Lower lobe of right lung (tissue), 2 donors: ENCODE measurements around the gene TESMIN. TPM values are rescaled to one million over a fixed set of nuclear protein-coding genes. Genes with fewer than 3 reads are reported as not detected.

Experiments used
- ATAC-seq, 2 donors: fragments of 200-7000 bp; cut with Tn5 transposase; one replicate each; pipeline ENCODE4 v1.9.1; 2020 to 2022; ENCODE audit warnings: mild to moderate bottlenecking in 2 of 2, moderate library complexity in 2 of 2
- DNase-seq: peaks from one replicate; pipeline ENCODE4 v3.0.0-alpha.2; 2020
- H3K27ac ChIP-seq: fragments of 200-600 bp; one replicate; pipeline ENCODE4 v1.8.0; 2022
- H3K27me3 ChIP-seq: fragments of 200-600 bp; one replicate; pipeline ENCODE4 v1.8.0; 2022; ENCODE audit warnings: low read depth
- H3K36me3 ChIP-seq: fragments of 200-600 bp; one replicate; pipeline ENCODE4 v1.8.0; 2022; ENCODE audit warnings: mild to moderate bottlenecking
- H3K4me1 ChIP-seq: fragments of 200-600 bp; one replicate; pipeline ENCODE4 v1.8.0; 2022
- H3K4me3 ChIP-seq: fragments of 200-600 bp; one replicate; pipeline ENCODE4 v1.8.0; 2022; ENCODE audit warnings: mild to moderate bottlenecking
- H3K9me3 ChIP-seq: fragments of 200-600 bp; one replicate; pipeline ENCODE4 v1.8.0; 2022
- intact Hi-C: fragments of 100-400 bp; cut with DNase I; formaldehyde crosslinking; loops from one replicate; pipeline ENCODE4 v1.11.0; 2022
- total RNA-seq: library from RNA; stranded (reverse); fragmentation: NEBNext Ultra II Directional; extraction: Animal tissue kit (Norgen Biotek cat#: 25700); gene quantifications from one replicate; pipeline ENCODE4 v1.2.1, GENCODE V29; 2021
- TF ChIP-seq, protein P1 (sequence below): fragments of 200-600 bp; IDR thresholded peaks from one replicate; pipeline ENCODE4 v1.8.0; 2022; ENCODE audit warnings: antibody characterized with exemption, mild to moderate bottlenecking
- donor health status: DM: no; HTN: yes; CAD: no; lungs with severe emphysema.

The TESMIN gene
- total RNA-seq, 1 donor from 2014 or later: 1.9 TPM

GRCh38 chr11:68687311-68687710 is 64.0 kb downstream of the TESMIN start:
- TF ChIP-seq, protein P1, sequence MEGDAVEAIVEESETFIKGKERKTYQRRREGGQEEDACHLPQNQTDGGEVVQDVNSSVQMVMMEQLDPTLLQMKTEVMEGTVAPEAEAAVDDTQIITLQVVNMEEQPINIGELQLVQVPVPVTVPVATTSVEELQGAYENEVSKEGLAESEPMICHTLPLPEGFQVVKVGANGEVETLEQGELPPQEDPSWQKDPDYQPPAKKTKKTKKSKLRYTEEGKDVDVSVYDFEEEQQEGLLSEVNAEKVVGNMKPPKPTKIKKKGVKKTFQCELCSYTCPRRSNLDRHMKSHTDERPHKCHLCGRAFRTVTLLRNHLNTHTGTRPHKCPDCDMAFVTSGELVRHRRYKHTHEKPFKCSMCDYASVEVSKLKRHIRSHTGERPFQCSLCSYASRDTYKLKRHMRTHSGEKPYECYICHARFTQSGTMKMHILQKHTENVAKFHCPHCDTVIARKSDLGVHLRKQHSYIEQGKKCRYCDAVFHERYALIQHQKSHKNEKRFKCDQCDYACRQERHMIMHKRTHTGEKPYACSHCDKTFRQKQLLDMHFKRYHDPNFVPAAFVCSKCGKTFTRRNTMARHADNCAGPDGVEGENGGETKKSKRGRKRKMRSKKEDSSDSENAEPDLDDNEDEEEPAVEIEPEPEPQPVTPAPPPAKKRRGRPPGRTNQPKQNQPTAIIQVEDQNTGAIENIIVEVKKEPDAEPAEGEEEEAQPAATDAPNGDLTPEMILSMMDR: no peak
- Histone ChIP-seq H3K36me3 (no peaks in the 10 kb centered on the region), H3K4me1 (peaks cover 12% of the 10 kb centered on the region), H3K27me3 (peaks cover 46% of the 10 kb centered on the region), H3K9me3 (no peaks in the 10 kb centered on the region), H3K4me3 (no peak overlapping the region), H3K27ac (no peak overlapping the region)
- intact Hi-C loops: no loop called here
- ATAC-seq (no peak), DNase-seq (no peak)

DNA sequence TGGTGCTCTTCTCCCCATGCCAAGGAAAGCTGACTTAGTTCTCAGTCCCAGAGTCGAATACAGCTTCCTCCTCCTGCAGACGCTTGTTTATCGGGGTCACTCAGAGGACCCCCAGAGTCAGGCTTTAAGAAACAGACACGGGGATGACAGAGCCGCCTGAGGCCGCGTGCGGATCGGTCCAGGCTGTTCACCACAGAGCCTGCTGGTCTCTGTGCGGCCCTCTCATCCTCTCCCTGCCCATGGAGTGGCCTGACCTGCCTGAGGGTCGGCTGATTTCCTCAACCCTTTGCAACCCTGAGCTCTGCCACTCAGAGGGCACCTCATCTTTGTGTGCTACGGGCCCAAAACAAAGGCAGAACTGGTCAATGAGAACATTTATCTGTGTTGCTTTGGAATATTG is 64.8 kb downstream of the TESMIN start:
- intact Hi-C loops: no loop called here
- Histone ChIP-seq H3K4me3 (no peak overlapping the region), H3K4me1 (peaks cover 12% of the 10 kb centered on the region), H3K36me3 (no peaks in the 10 kb centered on the region), H3K27ac (no peak overlapping the region), H3K27me3 (peaks cover 46% of the 10 kb centered on the region), H3K9me3 (no peaks in the 10 kb centered on the region)
- no peak for DNase-seq
- no peak for ATAC-seq
- TF ChIP-seq, protein P1: no peak

DNA sequence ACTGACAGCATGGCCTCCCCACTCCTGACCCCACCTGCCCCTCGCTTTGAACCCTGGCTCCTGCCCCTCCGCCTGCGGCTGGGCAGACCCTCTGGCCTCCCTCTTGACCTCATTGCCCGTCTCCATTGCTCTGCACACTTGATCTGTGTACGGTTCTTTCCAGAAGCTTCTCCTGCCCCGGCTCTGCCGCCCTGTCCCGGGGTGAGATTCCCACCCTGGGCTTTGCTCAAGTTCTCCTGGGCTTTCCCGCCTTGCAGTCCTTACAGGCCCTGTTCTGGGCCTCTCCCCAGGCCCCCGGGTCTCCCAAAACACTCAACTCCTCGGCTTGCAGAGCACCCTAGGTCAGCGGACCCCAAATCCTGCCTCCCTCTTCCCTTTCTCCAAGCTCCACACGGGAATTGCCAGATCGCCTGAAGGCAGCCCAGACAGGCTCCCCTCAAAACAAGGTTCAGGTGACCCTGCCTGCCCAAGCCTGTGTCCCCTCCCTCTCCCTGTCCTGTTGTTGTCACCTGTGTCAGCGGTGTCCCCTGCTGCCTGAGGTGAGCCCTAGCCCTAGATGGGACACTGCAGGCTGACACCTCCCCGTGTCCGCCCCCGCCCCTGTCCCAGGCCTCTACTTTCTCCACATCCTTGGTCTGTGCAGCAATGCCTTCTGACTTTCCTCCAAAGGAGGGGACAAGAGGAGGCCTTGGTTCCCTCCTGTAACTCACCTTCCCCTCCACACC is 65.5 kb downstream of the TESMIN start:
- ATAC-seq (no peak), DNase-seq (no peak)
- Histone ChIP-seq H3K4me3 (no peak overlapping the region), H3K4me1 (peaks cover 12% of the 10 kb centered on the region), H3K27me3 (peaks cover 46% of the 10 kb centered on the region), H3K36me3 (no peaks in the 10 kb centered on the region), H3K27ac (no peak overlapping the region), H3K9me3 (no peaks in the 10 kb centered on the region)
- TF ChIP-seq, protein P1: no peak
- intact Hi-C loops: no loop called here

DNA sequence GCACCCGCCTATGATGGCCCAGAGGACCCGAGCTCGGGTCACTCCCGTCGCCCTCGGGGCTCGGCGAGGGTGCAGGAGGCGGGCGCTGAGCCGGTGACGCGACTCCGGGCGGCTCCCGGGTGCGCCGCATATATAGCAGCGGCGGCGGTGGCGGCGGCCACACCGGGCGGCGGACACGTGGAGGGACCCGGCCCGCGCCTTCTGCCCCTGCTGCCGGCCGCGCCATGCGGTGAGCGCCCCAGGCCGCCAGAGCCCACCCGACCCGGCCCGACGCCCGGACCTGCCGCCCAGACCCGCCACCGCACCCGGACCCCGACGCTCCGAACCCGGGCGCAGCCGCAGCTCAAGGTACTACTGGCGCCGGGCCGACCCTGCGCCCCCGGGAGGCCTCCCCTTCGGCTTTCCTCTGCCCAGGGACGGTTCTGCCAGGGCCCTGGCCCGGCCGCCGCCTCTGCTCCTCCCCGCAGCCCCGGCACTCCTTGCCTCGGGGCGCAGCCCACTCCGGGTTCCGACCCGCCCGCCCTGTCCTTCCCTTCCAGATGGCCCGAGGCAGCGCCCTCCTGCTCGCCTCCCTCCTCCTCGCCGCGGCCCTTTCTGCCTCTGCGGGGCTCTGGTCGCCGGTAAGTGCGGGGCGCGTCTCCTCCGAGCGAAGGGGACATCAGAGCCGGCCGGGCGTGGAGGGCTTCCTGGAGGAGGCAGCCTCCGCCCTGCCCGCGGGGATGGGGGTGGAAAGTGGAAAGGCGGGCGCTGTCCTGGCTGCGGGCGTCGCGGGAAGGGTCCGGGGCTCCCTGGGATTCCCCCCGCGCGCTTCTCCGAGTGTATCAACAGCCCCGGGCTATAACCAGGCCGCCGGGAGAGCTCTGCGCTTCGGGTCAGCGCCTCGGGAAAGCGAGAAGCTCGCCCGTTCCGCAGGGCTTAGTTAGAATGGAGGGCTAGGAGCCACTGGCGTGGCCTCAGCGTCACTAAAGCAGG is 66.6 kb downstream of the TESMIN start, which contains the start of gene GAL:
Gene GAL, plus strand, starts transcription at position 160 of the 972 bp plus-strand sequence. Its CDS starts 380 bp downstream, at position 540.
- Histone ChIP-seq H3K4me3 (peak within 1 kb of the TSS; percentile 37), H3K36me3 (no peaks in the 10 kb centered on the region), H3K9me3 (no peaks in the 10 kb centered on the region), H3K27me3 (peaks cover 46% of the 10 kb centered on the region), H3K27ac (no peak within 1 kb of the TSS), H3K4me1 (peaks cover 12% of the 10 kb centered on the region)
- peak; percentile 35 to 55 for ATAC-seq
- intact Hi-C loops: no loop called here
- DNase-seq: no peak
- TF ChIP-seq, protein P1: no peak

- Histone ChIP-seq H3K27ac (no peak overlapping the region), H3K4me3 (peak overlapping the region; percentile 37)
These were observed 67.6 kb downstream of the TESMIN start for GRCh38 chr11:68683536-68684384.

More at GRCh38 chr11:68683536-68684384, 67.6 kb downstream of the TESMIN start:
- peaks cover 12% of the 10 kb centered on the region for H3K4me1 ChIP-seq
- peaks cover 46% of the 10 kb centered on the region for H3K27me3 ChIP-seq
- H3K36me3 ChIP-seq: no peaks in the 10 kb centered on the region
- intact Hi-C loops: no loop called here
- peak in 1 of 2 donors; percentile 4 for ATAC-seq
- DNase-seq: no peak
- no peaks in the 10 kb centered on the region for H3K9me3 ChIP-seq
- TF ChIP-seq, protein P1: no peak
